GM12872 (cell line): ENCODE results near the gene GTF3C1.

Experiments
- CTCF ChIP-seq: IDR thresholded peaks from 3 replicates; pipeline ENCODE4 v1.5.1; 2011; ENCODE audit warnings: low read depth, mild to moderate bottlenecking, low read length, moderate library complexity; ENCODE audit not compliant: insufficient read depth

The GTF3C1 gene

DNA sequence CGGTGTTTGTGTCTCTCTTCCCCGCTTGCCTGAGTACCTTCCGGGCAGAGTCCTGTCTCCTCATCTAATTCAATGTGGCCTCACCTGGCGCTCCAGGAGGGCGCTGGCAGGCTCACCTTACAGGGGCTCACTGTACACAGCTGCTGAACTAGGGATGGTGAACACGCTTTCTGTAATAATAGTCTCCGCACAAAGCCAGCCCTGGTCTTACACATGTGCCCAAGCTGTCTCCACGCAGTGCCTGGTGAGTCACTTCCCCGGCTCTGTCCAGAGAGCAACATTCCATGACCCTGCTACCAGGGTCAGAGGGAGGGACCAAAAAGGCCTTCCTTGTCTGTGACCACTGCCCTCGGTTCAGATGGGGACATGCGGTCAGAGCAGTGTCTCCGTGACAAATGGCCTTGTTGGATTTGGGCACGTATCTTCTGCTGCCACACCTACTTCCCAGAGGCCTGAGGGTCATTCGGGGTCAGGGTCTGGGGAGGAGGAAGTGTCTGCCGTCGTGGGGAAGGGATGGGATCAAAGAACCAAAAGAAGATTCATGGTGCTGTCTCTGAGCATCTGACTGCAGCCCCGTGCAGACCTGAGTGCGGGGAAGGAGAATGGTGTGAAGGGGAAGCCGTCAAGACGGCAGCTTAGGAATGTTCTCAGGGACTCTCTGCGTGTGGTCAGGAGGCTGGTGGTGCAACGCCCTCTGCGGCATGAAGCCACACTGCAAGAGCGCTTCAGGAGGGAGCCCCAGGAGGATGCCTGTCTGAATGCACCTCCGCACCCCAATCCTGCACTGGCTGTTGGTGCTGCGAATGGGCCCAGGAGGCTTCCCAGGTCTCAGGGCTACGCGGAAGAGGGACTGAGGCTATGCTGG is 78.9 kb downstream of the GTF3C1 start:
- TF ChIP-seq CTCF = no peak

- no peak for TF ChIP-seq CTCF
Measured at GRCh38 chr16:27468941-27469531, 80.7 kb downstream of the GTF3C1 start.

- no peak for TF ChIP-seq CTCF
Measured at GRCh38 chr16:27465483-27465879, 84.2 kb downstream of the GTF3C1 start.

GRCh38 chr16:27464626-27465482 is 84.9 kb downstream of the GTF3C1 start:
- TF ChIP-seq CTCF = no peak

DNA sequence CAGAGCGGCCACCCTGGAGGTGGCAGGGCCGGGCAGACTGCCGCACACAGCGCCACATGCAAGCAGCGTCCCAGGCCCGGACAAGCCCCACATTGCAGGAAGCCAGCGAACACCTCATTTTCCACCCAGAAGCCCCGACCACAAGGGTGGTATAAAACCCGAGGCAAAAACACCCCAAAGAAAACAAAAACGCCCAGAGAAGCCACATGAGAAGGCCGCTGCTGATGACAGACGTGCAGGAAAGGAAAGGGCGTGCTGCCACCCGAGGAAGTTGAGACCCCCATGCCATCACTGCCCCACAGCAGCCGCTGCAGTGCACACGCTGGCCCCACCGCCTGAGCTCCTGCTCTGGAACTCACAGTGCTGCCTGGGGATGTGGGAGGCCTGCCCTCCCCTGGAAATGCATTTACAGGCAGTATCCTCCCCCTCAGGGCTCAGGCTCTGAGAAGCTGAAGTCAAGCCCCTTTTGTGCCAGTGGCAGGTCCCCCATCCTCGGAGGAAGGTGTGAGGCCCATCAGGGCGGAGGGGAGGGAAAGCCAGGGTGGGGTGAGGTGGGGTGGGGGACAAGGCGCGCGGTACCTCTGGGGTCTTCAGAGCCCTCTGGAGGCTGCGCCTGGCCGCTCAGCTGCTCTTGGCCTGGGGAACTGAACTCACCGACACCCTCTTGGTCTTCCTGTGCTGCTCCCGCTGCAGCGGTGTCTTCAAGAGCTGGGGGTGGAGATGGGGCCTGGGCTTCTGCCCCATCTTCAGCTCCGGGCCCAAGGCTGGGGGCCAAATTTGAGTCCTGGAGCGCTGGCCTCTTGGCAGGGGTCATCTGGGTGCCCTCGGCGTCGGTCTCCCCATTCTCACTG is 85.7 kb downstream of the GTF3C1 start:
- no peak for TF ChIP-seq CTCF

GRCh38 chr16:27462846-27463682 is 86.6 kb downstream of the GTF3C1 start:
- TF ChIP-seq CTCF = no peak
